ENCODE results near the gene MT1B. TPM values are rescaled to one million over a fixed set of nuclear protein-coding genes. Genes with fewer than 3 reads are reported as not detected.
"Not testable (repeated sequence)": the region's sequence is repeated elsewhere in the genome, so short reads cannot be mapped to it uniquely, and the experiment has no call there.

Gene MT1B
- total RNA-seq, 1 experiment from 2014 or later, result not detected

DNA sequence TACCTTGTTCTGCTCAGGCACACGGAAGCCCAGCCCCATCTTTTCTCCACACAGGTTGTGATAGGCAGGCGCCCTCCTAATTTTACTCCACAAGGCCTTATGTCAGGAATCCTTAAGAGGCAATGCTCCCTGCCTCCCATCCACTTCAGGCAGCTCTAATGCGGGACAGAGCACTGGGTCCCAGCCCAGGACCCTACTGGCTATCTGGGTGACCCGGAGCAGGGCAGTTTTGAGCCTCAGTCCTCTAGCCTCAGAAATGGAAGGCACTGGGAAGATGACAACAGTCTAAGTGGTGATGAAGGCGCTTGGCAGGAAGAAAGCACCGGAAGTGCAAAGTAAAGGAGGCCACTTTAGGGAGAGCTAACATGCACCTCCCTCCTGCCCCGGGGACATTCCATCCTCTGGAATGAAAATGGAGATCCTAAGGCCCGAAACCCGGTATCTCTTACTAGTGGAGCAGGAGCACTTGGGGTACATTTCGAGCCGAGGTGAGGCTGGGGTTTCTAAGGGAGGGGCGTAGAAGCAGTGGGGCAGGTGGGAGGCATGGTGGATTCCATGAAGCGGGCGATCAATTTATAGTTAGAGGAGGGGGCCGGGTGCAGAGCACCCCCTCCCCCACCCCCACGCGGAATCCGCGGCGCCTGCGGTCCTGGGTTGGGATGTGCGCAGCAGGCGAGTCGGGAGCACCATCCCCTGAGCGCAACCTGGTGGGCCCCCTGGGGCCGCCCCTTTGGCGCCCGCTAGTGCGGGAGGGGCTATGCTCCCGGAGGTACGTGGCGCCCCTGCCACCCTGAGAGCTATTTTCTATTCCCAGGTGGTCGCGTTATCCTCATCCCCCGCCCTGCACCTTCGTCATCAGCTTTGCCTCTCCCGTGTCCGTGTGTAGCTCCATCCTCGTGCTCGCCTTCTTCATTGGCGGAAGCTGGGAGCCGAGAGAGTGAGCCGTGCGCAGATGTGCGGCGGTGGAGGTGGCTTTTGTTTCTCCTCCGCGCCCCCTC, 11.0 kb downstream of the MT1B start (continued):
- TF ChIP-seq, protein P1, sequence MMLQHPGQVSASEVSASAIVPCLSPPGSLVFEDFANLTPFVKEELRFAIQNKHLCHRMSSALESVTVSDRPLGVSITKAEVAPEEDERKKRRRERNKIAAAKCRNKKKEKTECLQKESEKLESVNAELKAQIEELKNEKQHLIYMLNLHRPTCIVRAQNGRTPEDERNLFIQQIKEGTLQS (IDR thresholded peaks at IDR 0.05), result no peak
- TF ChIP-seq POLR2A (IDR thresholded peaks at IDR 0.05; ENCODE audit: borderline replicate concordance, extremely low read depth, insufficient read depth, insufficient read length) (no peak), CEBPB (IDR thresholded peaks at IDR 0.05; ENCODE audit: low read depth) (no peak)

DNA sequence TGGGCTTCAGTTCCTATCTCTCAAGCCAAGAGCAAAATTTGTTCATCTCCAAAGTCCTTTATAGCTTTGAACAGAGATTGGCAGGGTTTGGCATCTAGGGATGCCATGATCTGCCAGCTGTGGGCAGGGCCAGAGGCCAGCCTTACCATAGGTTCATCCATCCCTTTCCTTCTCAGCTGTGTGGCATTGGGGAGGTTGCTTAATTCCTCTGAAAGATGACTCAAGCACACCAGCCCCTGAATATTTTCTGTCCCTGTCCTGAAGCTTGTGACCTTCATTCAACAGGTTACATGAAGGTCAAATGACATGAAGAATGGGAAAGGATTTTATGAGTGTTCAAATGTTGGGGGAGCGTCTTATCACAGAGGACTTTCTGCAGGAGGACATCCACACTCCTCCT, 12.8 kb downstream of the MT1B start:
- RAD21 ChIA-PET (ENCODE audit: low non-redundant PET in 1 of 2, low total read pairs in 2 of 2, uncharacterized antibody in 2 of 2, unreplicated experiment in 2 of 2), result no interaction called here
- DNase-seq (ENCODE audit: low read depth, low spot score) (no peak), ATAC-seq (no peak)
- Histone ChIP-seq H3K4me3 (replicated peaks in 1 of 2; ENCODE audit: low read depth in 1 of 2, low read length in 2 of 2) (no peak overlapping the region), H3K79me2 (ENCODE audit: insufficient read depth, low read length) (no peaks in the 10 kb centered on the region), H3K27ac (ENCODE audit: low read depth, low read length) (no peak overlapping the region), H3K9ac (ENCODE audit: low read length) (no peak overlapping the region), H3K4me2 (ENCODE audit: low read length) (no peak overlapping the region), H3K27me3 (ENCODE audit: insufficient read depth, low read length) (no peaks in the 10 kb centered on the region), H3K9me2 (ENCODE audit: insufficient read depth) (no peaks in the 10 kb centered on the region), H4K20me1 (ENCODE audit: insufficient read depth) (no peaks in the 10 kb centered on the region), H3K4me1 (ENCODE audit: control insufficient read depth in 1 of 2, insufficient read depth in 2 of 2, low read length in 2 of 2) (0 out of 4 replicates have a peak, but pooled peaks cover 0 to 2% of the 10 kb centered on the region in 2 experiments), H3K36me3 (ENCODE audit: control insufficient read depth in 1 of 2, insufficient read depth in 2 of 2, low read length in 2 of 2) (no peaks in the 10 kb centered on the region), H3K9me3 (ENCODE audit: control insufficient read depth in 1 of 2, insufficient read depth in 1 of 2, low read depth in 1 of 2, low read length in 2 of 2) (no peaks in the 10 kb centered on the region), H2AFZ (ENCODE audit: low read depth, low read length, poor library complexity, severe bottlenecking) (no peak overlapping the region)
- BruUV-seq (replicated peaks), result no TSS peak
- CTCF ChIA-PET, result no interaction called here
- TF ChIP-seq POLR2A (IDR thresholded peaks at IDR 0.05; ENCODE audit: borderline replicate concordance, extremely low read depth, insufficient read depth, insufficient read length), result no peak
- no peak for TF ChIP-seq TCF7L2 (IDR thresholded peaks at IDR 0.05; ENCODE audit: borderline replicate concordance, extremely low read depth, insufficient read depth, insufficient read length)
- no peak for TF ChIP-seq EZH2 (IDR thresholded peaks at IDR 0.05)
- TF ChIP-seq, protein P2, sequence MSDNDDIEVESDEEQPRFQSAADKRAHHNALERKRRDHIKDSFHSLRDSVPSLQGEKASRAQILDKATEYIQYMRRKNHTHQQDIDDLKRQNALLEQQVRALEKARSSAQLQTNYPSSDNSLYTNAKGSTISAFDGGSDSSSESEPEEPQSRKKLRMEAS (IDR thresholded peaks at IDR 0.05), result no peak
- intact Hi-C loops (cut with micrococcal nuclease), result no loop called here
- POLR2A ChIA-PET, result no interaction called here

DNA sequence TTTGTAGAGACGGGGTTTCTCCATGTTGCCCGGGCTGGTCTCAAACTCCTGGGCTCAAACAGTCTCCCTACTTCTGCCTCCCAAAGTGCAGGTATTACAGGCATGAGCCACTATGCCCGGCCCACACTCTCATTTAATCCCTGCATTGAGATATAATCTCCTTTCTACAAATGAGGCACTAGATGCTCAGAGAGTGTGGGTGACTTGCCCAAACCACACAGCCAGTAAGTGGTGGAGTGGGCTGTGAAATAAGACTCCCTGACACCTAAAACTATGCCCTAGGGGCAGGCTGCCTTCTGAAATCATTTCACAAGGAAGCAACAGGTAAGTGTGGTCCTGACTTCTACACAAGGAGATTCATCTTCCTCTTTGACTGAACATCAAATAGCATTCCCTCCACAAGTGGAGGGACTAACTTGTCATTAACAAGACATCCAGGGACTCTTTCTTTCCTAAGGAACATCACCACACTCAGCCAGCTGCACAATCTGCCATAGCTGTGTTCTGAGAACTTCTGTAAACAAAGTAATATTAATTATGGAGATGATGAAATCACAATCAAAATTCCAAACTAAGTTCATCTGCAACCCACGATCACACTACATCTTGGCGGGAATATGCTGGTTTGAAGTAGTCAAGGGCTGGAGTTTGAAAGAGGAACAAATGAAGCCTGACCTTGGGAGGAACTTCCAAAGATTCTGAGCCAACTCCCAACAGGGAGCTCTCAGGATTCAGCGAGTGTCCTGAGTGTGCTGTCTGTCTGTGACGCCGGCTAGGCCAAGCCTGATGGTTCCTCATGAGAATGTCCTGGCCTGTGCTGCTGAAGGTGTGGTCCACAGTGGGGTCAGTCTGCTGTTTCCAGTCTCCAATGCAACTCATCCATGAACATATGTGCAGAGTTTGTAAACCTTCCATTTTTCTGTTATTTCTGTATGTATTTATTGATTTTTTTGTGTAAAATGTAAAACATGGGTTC, 13.9 kb downstream of the MT1B start:
- H3K9me3 ChIP-seq (ENCODE audit: control insufficient read depth in 1 of 2, insufficient read depth in 1 of 2, low read depth in 1 of 2, low read length in 2 of 2); H3K4me1 ChIP-seq (ENCODE audit: control insufficient read depth in 1 of 2, insufficient read depth in 2 of 2, low read length in 2 of 2); H3K4me3 ChIP-seq (replicated peaks in 1 of 2; ENCODE audit: low read depth in 1 of 2, low read length in 2 of 2); H3K79me2 ChIP-seq (ENCODE audit: insufficient read depth, low read length); CTCF ChIA-PET; H2AFZ ChIP-seq (ENCODE audit: low read depth, low read length, poor library complexity, severe bottlenecking); H3K27me3 ChIP-seq (ENCODE audit: insufficient read depth, low read length); H4K20me1 ChIP-seq (ENCODE audit: insufficient read depth); H3K9ac ChIP-seq (ENCODE audit: low read length); H3K4me2 ChIP-seq (ENCODE audit: low read length); POLR2A ChIA-PET; H3K9me2 ChIP-seq (ENCODE audit: insufficient read depth); intact Hi-C loops (cut with micrococcal nuclease); BruUV-seq (replicated peaks); H3K36me3 ChIP-seq (ENCODE audit: control insufficient read depth in 1 of 2, insufficient read depth in 2 of 2, low read length in 2 of 2); H3K27ac ChIP-seq (ENCODE audit: low read depth, low read length); DNase-seq (ENCODE audit: low read depth, low spot score); RAD21 ChIA-PET (ENCODE audit: low non-redundant PET in 1 of 2, low total read pairs in 2 of 2, uncharacterized antibody in 2 of 2, unreplicated experiment in 2 of 2); ATAC-seq: not testable (repeated sequence)
